ENCODE measurements around the gene CDC40.
A peak's percentile ranks its signal among the peaks of the same experiment; 100 is the strongest.

Gene CDC40

DNA sequence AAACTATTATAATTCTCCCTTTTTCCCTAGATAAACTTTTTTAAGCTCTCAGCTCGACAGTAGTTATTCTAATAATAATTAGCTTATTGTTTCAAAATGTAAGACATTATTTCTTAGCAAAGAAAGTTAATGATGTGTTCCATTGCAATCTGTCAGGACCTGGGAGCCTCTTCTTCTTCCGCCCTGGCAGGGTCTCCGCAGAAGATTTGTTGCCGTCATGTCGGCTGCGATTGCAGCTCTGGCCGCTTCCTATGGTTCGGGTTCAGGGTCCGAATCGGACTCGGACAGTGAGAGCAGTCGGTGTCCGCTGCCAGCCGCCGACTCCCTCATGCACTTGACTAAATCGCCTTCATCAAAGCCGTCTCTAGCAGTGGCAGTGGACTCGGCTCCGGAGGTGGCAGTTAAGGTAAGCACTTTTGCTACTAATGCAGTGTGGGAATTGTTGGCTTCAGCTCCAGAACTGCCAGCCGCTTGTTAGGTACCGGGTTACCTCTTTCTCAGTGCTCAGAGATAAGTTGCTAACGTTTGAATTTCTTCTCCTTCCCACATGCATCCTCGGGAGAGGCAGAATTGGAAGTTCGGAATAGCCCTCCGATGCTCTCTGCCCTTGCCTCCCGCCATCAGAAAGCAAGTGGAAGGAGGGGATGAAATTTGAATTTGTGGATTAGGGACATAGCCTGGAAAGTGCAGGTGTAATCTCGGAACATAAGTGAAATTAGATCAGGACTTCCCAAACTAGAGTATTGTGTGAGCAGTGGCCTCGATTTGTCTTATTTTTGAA lies at the start of gene CDC40:
TSS of gene CDC40 (plus strand) at position 200 of the 781 bp plus-strand sequence. CDS start at position 218, 18 bp downstream.
- H3K4me3 ChIP-seq (ENCODE audit: low read depth, low read length): peak within 1 kb of the TSS; percentile 77
- no peak for DNase-seq (ENCODE audit: low read depth)
- TF ChIP-seq, protein P1, sequence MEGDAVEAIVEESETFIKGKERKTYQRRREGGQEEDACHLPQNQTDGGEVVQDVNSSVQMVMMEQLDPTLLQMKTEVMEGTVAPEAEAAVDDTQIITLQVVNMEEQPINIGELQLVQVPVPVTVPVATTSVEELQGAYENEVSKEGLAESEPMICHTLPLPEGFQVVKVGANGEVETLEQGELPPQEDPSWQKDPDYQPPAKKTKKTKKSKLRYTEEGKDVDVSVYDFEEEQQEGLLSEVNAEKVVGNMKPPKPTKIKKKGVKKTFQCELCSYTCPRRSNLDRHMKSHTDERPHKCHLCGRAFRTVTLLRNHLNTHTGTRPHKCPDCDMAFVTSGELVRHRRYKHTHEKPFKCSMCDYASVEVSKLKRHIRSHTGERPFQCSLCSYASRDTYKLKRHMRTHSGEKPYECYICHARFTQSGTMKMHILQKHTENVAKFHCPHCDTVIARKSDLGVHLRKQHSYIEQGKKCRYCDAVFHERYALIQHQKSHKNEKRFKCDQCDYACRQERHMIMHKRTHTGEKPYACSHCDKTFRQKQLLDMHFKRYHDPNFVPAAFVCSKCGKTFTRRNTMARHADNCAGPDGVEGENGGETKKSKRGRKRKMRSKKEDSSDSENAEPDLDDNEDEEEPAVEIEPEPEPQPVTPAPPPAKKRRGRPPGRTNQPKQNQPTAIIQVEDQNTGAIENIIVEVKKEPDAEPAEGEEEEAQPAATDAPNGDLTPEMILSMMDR (IDR thresholded peaks at IDR 0.05; ENCODE audit: insufficient read depth, low read depth, low read length, missing control alignments): no peak

DNA sequence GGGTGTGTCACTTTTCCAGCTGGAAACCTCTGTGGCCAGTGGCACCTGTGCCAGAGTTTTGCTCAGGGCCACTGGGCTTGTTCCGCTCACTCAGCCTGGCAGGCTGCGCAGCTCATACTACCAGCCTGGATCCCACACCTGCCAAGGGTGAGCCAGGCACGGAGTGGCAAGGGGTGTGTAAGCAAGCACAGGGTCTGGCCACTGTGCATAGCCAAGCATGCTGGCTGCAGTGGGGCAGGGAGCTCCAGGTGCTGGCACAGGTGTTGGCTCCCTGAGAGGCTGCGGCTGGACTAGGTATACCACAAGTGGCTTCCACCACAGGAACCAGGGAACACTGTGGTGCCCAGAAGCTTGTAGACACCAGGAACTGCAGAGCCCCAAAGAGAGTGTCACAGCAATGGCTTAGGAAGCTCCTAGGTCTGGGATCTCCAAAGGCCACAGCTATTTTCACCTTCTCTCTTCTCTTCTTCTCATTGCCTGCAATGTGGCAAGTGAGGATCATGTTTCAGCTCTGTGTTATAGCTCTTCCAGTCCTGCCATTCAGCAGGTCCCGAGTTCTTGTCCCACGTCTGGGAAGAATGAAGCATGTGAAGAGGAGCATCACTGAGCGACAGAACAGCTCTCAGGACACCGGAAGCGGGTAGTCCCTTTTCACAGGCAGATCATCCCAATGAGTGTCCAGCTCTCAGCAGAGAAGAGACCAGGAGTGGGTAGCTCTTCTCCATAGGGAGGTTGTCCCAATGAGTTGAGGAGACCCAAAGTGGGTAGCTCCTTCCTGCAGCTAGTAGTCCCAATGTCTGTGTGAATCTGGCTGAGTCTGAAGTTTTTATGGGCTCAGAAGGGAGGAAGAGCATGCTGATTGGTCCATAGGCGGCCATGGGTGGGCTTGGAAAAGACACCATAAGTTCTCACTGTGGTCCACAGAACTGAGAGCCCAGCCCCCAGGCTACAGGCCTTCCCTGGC lies 42.0 kb upstream of the CDC40 start:
- no peak for DNase-seq (ENCODE audit: low read depth)
- no peak overlapping the region for H3K4me3 ChIP-seq (ENCODE audit: low read depth, low read length)
- TF ChIP-seq, protein P1 (IDR thresholded peaks at IDR 0.05; ENCODE audit: insufficient read depth, low read depth, low read length, missing control alignments): no peak

DNA sequence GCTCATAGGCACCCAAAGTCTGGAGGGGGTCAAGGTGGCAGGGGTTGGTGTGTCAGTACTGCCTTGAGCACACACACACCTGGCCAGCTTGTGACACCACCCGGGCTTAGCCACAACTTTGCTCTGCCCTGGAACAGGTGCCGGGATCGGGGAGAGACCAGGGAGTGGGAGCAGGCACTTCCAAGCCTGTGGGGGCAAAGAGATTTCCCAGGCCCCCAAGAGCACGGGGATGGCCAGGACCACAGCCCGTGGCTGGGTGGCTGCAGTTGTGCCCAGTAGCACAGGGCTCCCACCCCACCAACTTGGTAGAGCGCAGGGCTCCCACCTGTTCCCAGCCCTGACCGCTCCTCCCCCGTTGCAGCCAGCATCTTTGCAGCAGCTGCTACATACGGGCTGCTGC lies 41.2 kb upstream of the CDC40 start:
- DNase-seq (ENCODE audit: low read depth): no peak
- TF ChIP-seq, protein P1 (IDR thresholded peaks at IDR 0.05; ENCODE audit: insufficient read depth, low read depth, low read length, missing control alignments): no peak

GRCh38 chr6:110140650-110141049 lies 39.6 kb upstream of the CDC40 start:
- TF ChIP-seq, protein P1 (IDR thresholded peaks at IDR 0.05; ENCODE audit: insufficient read depth, low read depth, low read length, missing control alignments): no peak
- no peak for DNase-seq (ENCODE audit: low read depth)
- no peak overlapping the region for H3K4me3 ChIP-seq (ENCODE audit: low read depth, low read length)

More for the DNA sequence above, 41.2 kb upstream of the CDC40 start:
- H3K4me3 ChIP-seq (ENCODE audit: low read depth, low read length): no peak overlapping the region

DNA sequence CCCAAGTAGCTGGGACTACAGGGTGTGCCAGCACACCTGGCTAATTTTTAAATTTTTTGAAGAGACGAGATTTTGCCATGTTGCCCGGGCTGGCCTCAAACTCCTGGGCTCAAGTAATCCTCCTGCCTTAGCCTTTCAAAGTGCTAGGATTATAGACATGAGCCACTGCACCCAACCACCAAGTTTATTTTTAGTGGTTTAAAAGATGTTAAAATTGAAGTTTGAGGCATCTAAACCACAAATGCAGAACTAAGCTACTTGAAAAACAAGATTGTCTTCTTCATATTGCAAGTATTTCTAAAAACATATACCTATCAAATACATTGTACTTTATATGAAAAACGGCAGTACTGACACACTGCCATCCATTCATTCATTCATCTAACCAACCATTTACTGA lies 32.4 kb upstream of the CDC40 start:
- TF ChIP-seq, protein P1 (IDR thresholded peaks at IDR 0.05; ENCODE audit: insufficient read depth, low read depth, low read length, missing control alignments): no peak
- DNase-seq (ENCODE audit: low read depth): no peak
- no peak overlapping the region for H3K4me3 ChIP-seq (ENCODE audit: low read depth, low read length)

DNA sequence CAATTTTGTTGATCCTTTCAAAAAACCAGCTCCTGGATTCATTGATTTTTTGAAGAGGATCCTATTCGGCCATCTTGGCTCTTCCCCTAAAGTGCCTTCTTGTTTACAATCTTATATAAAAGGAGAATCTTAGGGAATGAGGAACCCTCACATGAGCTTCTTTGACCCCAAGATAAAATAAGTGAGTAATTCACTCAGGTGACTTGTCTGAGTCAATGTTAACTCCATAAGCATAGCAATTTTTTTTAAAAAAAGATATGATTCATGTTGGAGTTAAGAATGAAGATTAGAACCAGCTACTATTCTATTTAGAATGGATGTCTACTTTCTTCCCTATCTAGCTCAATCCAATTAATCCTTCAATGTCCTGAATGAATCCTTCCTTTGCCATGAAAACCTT lies 21.7 kb upstream of the CDC40 start:
- DNase-seq (ENCODE audit: low read depth): no peak
- no peak overlapping the region for H3K4me3 ChIP-seq (ENCODE audit: low read depth, low read length)
- TF ChIP-seq, protein P1 (IDR thresholded peaks at IDR 0.05; ENCODE audit: insufficient read depth, low read depth, low read length, missing control alignments): no peak

Measured in GM12865 (cell line).